ENCODE results near the gene ASCC3. TPM values are rescaled to one million over a fixed set of nuclear protein-coding genes. Genes with fewer than 3 reads are reported as not detected.
"Not testable (repeated sequence)": the region's sequence is repeated elsewhere in the genome, so short reads cannot be mapped to it uniquely, and the experiment has no call there.

The ASCC3 gene
- total RNA-seq, 1 donor from 2014 or later = 60.3 TPM

GRCh38 chr6:100808638-100809275 lies 72.4 kb downstream of the ASCC3 start:
- no peak for DNase-seq (ENCODE audit: extremely low read depth, low read depth, low spot score)

GRCh38 chr6:100806296-100806695 lies 74.8 kb downstream of the ASCC3 start:
- no peak for DNase-seq (ENCODE audit: extremely low read depth, low read depth, low spot score)

- no peak for DNase-seq (ENCODE audit: extremely low read depth, low read depth, low spot score)
Observed at GRCh38 chr6:100803264-100804045, 77.7 kb downstream of the ASCC3 start.

GRCh38 chr6:100801036-100801435 lies 80.1 kb downstream of the ASCC3 start:
- DNase-seq (ENCODE audit: extremely low read depth, low read depth, low spot score) = no peak

- DNase-seq (ENCODE audit: extremely low read depth, low read depth, low spot score) = no peak
Observed at GRCh38 chr6:100796049-100796823, 84.9 kb downstream of the ASCC3 start.

- no peak for DNase-seq (ENCODE audit: extremely low read depth, low read depth, low spot score)
Observed at GRCh38 chr6:100790084-100790483, 91.0 kb downstream of the ASCC3 start.

- no peak for DNase-seq (ENCODE audit: extremely low read depth, low read depth, low spot score)
Observed at GRCh38 chr6:100785982-100786381, 95.1 kb downstream of the ASCC3 start.

GRCh38 chr6:100780648-100781047 lies 100.5 kb downstream of the ASCC3 start:
- no peak for DNase-seq (ENCODE audit: extremely low read depth, low read depth, low spot score)

GRCh38 chr6:100775667-100776066 lies 105.5 kb downstream of the ASCC3 start:
- DNase-seq (ENCODE audit: extremely low read depth, low read depth, low spot score) = no peak

GRCh38 chr6:100774681-100775080 lies 106.4 kb downstream of the ASCC3 start:
- DNase-seq (ENCODE audit: extremely low read depth, low read depth, low spot score) = no peak

GRCh38 chr6:100768816-100769351 lies 112.2 kb downstream of the ASCC3 start:
- no peak for DNase-seq (ENCODE audit: extremely low read depth, low read depth, low spot score)

- DNase-seq (ENCODE audit: extremely low read depth, low read depth, low spot score) = no peak
Observed at GRCh38 chr6:100763617-100764241, 117.4 kb downstream of the ASCC3 start.

- DNase-seq (ENCODE audit: extremely low read depth, low read depth, low spot score) = no peak
Observed at GRCh38 chr6:100761841-100762240, 119.3 kb downstream of the ASCC3 start.

GRCh38 chr6:100758386-100758785 lies 122.7 kb downstream of the ASCC3 start:
- DNase-seq (ENCODE audit: extremely low read depth, low read depth, low spot score) = not testable (repeated sequence)

- no peak for DNase-seq (ENCODE audit: extremely low read depth, low read depth, low spot score)
Observed at GRCh38 chr6:100753421-100753820, 127.7 kb downstream of the ASCC3 start.

- DNase-seq (ENCODE audit: extremely low read depth, low read depth, low spot score) = no peak
Observed at GRCh38 chr6:100751590-100751989, 129.5 kb downstream of the ASCC3 start.

- DNase-seq (ENCODE audit: extremely low read depth, low read depth, low spot score) = no peak
Observed at GRCh38 chr6:100745419-100746041, 135.6 kb downstream of the ASCC3 start.

- no peak for DNase-seq (ENCODE audit: extremely low read depth, low read depth, low spot score)
Observed at GRCh38 chr6:100740439-100740838, 140.7 kb downstream of the ASCC3 start.

GRCh38 chr6:100737720-100738119 lies 143.4 kb downstream of the ASCC3 start:
- DNase-seq (ENCODE audit: extremely low read depth, low read depth, low spot score) = not testable (repeated sequence)

- no peak for DNase-seq (ENCODE audit: extremely low read depth, low read depth, low spot score)
Observed at GRCh38 chr6:100731411-100731810, 149.7 kb downstream of the ASCC3 start.

Measured in glomerular endothelial cell (primary cell).